Heart right ventricle (tissue), 16 donors: Measurements from ENCODE around the gene CSMD2. TPM values are rescaled to one million over a fixed set of nuclear protein-coding genes. Genes with fewer than 3 reads are reported as not detected.

Experiments used
- ATAC-seq, 8 donors: fragments of 200-7000 bp; cut with Tn5 transposase; one replicate each; pipeline ENCODE4 v1.9.1; 2020; ENCODE audit warnings: mild to moderate bottlenecking in 8 of 8, moderate library complexity in 8 of 8, moderate number of reproducible peaks in 1 of 8
- DNase-seq, 2 donors: peaks; one replicate each; pipeline ENCODE4 v3.0.0-alpha.2; 2020
- H3K27ac ChIP-seq, 10 donors: fragments of 200-600 bp; sonication (generic) in 2 of 10; one replicate each; pipeline versions ENCODE4 v1.5.0 to v1.8.0; 2020 to 2022; ENCODE audit warnings: mild to moderate bottlenecking in 3 of 10
- H3K27me3 ChIP-seq, 7 donors: fragments of 200-600 bp; one replicate each; pipeline ENCODE4 v1.8.0; 2021 to 2022; ENCODE audit warnings: mild to moderate bottlenecking in 2 of 7
- H3K36me3 ChIP-seq, 9 donors: fragments of 200-600 bp; sonication (generic) in 1 of 9; one replicate each; pipeline versions ENCODE4 v1.5.0 to v1.8.0; 2020 to 2022; ENCODE audit warnings: mild to moderate bottlenecking in 2 of 9
- H3K4me1 ChIP-seq, 9 donors: fragments of 200-600 bp; sonication (generic) in 1 of 9; one replicate each; pipeline versions ENCODE4 v1.5.0 to v1.8.0; 2020 to 2022; ENCODE audit warnings: mild to moderate bottlenecking in 4 of 9
- H3K4me3 ChIP-seq, 10 donors: fragments of 200-600 bp; sonication (generic) in 2 of 10; one replicate each; pipeline versions ENCODE4 v1.5.0 to v1.8.0; 2020 to 2022; ENCODE audit warnings: mild to moderate bottlenecking in 7 of 10, moderate library complexity in 2 of 10
- H3K9me3 ChIP-seq, 11 donors: fragments of 200-600 bp in 10 of 11; sonication (generic) in 2 of 11; one replicate each; pipeline versions ENCODE4 v1.5.0 to v1.8.0; 2013 to 2022; ENCODE audit warnings: mild to moderate bottlenecking in 2 of 11, control low read depth in 1 of 11, moderate library complexity in 1 of 11
- CTCF ChIP-seq, 9 donors: fragments of 200-600 bp; sonication (generic) in 2 of 9; IDR thresholded peaks; one replicate each; pipeline versions ENCODE4 v1.5.0 to v1.8.0; 2021 to 2022; ENCODE audit warnings: antibody characterized with exemption in 9 of 9, mild to moderate bottlenecking in 5 of 9, moderate library complexity in 1 of 9
- WGBS, 2 donors: extraction: QIAGEN DNeasy Blood & Tissue Kit; methylation state at CpG; one replicate each; pipeline ENCODE4 v1.1.7; 2013; ENCODE audit warnings: inconsistent platforms in 1 of 2; 5-methylcytosine and 5-hydroxymethylcytosine counted together
- intact Hi-C, 10 donors: fragments of 100-400 bp; cut with DNase I; formaldehyde crosslinking; loops; one replicate each; pipeline versions ENCODE4 v1.11.1 to v1.14.2; 2022
- polyA plus RNA-seq, 2 donors: library from polyadenylated mRNA; stranded (reverse); fragments of 200-250 nt; gene quantifications; one replicate each; pipeline ENCODE4 v1.2.3, GENCODE V29; 2013
- total RNA-seq, 10 donors: library from RNA; stranded (reverse); fragmentation: NEBNext Ultra II Directional in 3 of 10; extraction: Animal tissue kit (Norgen Biotek cat#: 25700) in 3 of 10; gene quantifications; one replicate each; pipeline versions ENCODE4 v1.2.1 to v1.2.4, GENCODE V29; 2021 to 2023
- donor health status: Arrhythmogenic right ventricular cardiomyopathy.
- donor health status: ischemic (EF 13 %, LVEDD 7.1; RV severe dilation, severe dysfunction).
- donor health status: healthy with polysubstance abuse.
- donor health status: DM: no; HTN: yes; CAD: no.
- donor health status: DM: no; HTN: no; CAD: no.
- donor health status: ischemic (EF 25% LVEDD 6.9; RV normal size, moderate dysfunction).
- donor health status: ischemic (EF 25% LVEDD 5.7; RV mildly dilated, moderate dysfunction).
- donor health status: healthy.
- donor health status: DM: yes; HTN: yes; CAD: no.
- donor health status: Ischemic cardiomyopathy.
- donor health status: ischemic (EF 35%, LVEDD 5.7; RV mildly dilated, moderate dysfunction).
- donor health status: nonischemic (EF 11% LVEDD 7.7; RV severe dilation, severe dysfunction).
- donor health status: DM: yes; HTN: yes; CAD: no.
- donor health status: PGD.
- donor health status: ischemic (EF 29% LVEDD 5.4; RV normal size, mild dysfunction).
- donor health status: nonischemic (EF 23%, LVEDD 6.1; RV moderate dilation, normal function).

Gene CSMD2
- total and polyA plus RNA-seq, 12 donors: 0.04 to 0.97 (median 0.14) TPM; not detected in 1

- intact Hi-C loops: no loop called here
- Histone ChIP-seq H3K4me3 (no peak overlapping the region), H3K4me1 (no peaks in the 10 kb centered on the region), H3K27me3 (peaks cover 0 to 36% (median 14%) of the 10 kb centered on the region in 7 donors), H3K27ac (no peak overlapping the region), H3K9me3 (peaks cover 0 to 20% (median 10%) of the 10 kb centered on the region in 11 donors), H3K36me3 (no peaks in the 10 kb centered on the region)
- DNase-seq: no peak
- WGBS, 2 donors: 48 to 53% methylated on average over 3 of the region's 3 CpGs
- no peak for TF ChIP-seq CTCF (IDR thresholded peaks at IDR 0.05)
- no peak for ATAC-seq
Measured at GRCh38 chr1:34192621-34193020, 27.6 kb upstream of the CSMD2 start.

- Histone ChIP-seq H3K4me1 (no peaks in the 10 kb centered on the region), H3K27me3 (peaks cover 0 to 44% (median 27%) of the 10 kb centered on the region in 7 donors), H3K9me3 (peaks cover 0 to 20% (median 10%) of the 10 kb centered on the region in 11 donors), H3K27ac (no peak overlapping the region), H3K4me3 (no peak overlapping the region), H3K36me3 (no peaks in the 10 kb centered on the region)
- WGBS, 2 donors: 58 to 62% methylated on average over 2 of the region's 2 CpGs
- DNase-seq (no peak), ATAC-seq (no peak)
- intact Hi-C loops: no loop called here
- no peak for TF ChIP-seq CTCF (IDR thresholded peaks at IDR 0.05)
Measured at GRCh38 chr1:34190692-34191091, 25.7 kb upstream of the CSMD2 start.

- ATAC-seq: no peak
- H3K27me3 ChIP-seq: peaks cover 0 to 56% (median 38%) of the 10 kb centered on the region in 7 donors
- WGBS, 2 donors: 44 to 68% methylated on average over 4 of the region's 4 CpGs
- DNase-seq: no peak
- intact Hi-C loops: no loop called here
- no peak overlapping the region for H3K4me3 ChIP-seq
- no peaks in the 10 kb centered on the region for H3K36me3 ChIP-seq
- no peak for TF ChIP-seq CTCF (IDR thresholded peaks at IDR 0.05)
- no peak overlapping the region for H3K27ac ChIP-seq
- no peaks in the 10 kb centered on the region for H3K4me1 ChIP-seq
- peaks cover 0 to 20% (median 10%) of the 10 kb centered on the region in 11 donors for H3K9me3 ChIP-seq
Measured at GRCh38 chr1:34188985-34189384, 24.0 kb upstream of the CSMD2 start.

- no peak for TF ChIP-seq CTCF (IDR thresholded peaks at IDR 0.05)
- peaks cover 0 to 20% (median 10%) of the 10 kb centered on the region in 11 donors for H3K9me3 ChIP-seq
- no peak overlapping the region for H3K4me3 ChIP-seq
- ATAC-seq (no peak), DNase-seq (no peak)
- no peaks in the 10 kb centered on the region for H3K4me1 ChIP-seq
- peaks cover 0 to 57% (median 41%) of the 10 kb centered on the region in 7 donors for H3K27me3 ChIP-seq
- intact Hi-C loops: no loop called here
- 5 to 9% methylated on average over 8 of the region's 8 CpGs for WGBS, 2 donors
- H3K36me3 ChIP-seq: no peaks in the 10 kb centered on the region
- no peak overlapping the region for H3K27ac ChIP-seq
Measured at GRCh38 chr1:34188418-34188817, 23.4 kb upstream of the CSMD2 start.
